ENCODE data around the gene DHX16. TPM values are rescaled to one million over a fixed set of nuclear protein-coding genes. Genes with fewer than 3 reads are reported as not detected.

Gene DHX16
- total and polyA plus RNA-seq, 7 donors, result 26.6 to 70.3 (median 40.3) TPM

GRCh38 chr6:30709101-30709868, 36.5 kb upstream of the DHX16 start:
- ATAC-seq (no peak), DNase-seq (no peak)
- H3K4me3 ChIP-seq, result no peak overlapping the region
- no peak for TF ChIP-seq CTCF (IDR thresholded peaks at IDR 0.05)
- H3K27me3 ChIP-seq (ENCODE audit: insufficient read depth in 3 of 3, low read length in 2 of 3), result no peaks in the 10 kb centered on the region
- intact Hi-C loops (cut with DNase I), result no loop called here
- peaks cover 0 to 77% of the 10 kb centered on the region in 2 donors for H3K36me3 ChIP-seq (ENCODE audit: insufficient read depth in 1 of 2, low read depth in 1 of 2)
- no peaks in the 10 kb centered on the region for H3K4me1 ChIP-seq
- WGBS, 3 donors, result 95 to 100% (median 98%) methylated on average over 2 of the region's 2 CpGs
- no peak overlapping the region for H3K27ac ChIP-seq
- no peaks in the 10 kb centered on the region for H3K9me3 ChIP-seq

GRCh38 chr6:30707281-30707850, 34.6 kb upstream of the DHX16 start:
- TF ChIP-seq CTCF (IDR thresholded peaks at IDR 0.05), result no peak
- no peaks in the 10 kb centered on the region for H3K4me1 ChIP-seq
- H3K27ac ChIP-seq, result no peak overlapping the region
- ATAC-seq (no peak), DNase-seq (no peak)
- H3K9me3 ChIP-seq, result no peaks in the 10 kb centered on the region
- WGBS, 3 donors, result 58 to 72% (median 68%) methylated on average over 6 of the region's 6 CpGs
- intact Hi-C loops (cut with DNase I), result no loop called here
- no peaks in the 10 kb centered on the region for H3K27me3 ChIP-seq (ENCODE audit: insufficient read depth in 3 of 3, low read length in 2 of 3)
- no peak overlapping the region for H3K4me3 ChIP-seq
- peaks cover 0 to 76% of the 10 kb centered on the region in 2 donors for H3K36me3 ChIP-seq (ENCODE audit: insufficient read depth in 1 of 2, low read depth in 1 of 2)

GRCh38 chr6:30705620-30706019, 32.8 kb upstream of the DHX16 start:
- DNase-seq, result no peak
- H3K36me3 ChIP-seq (ENCODE audit: insufficient read depth in 1 of 2, low read depth in 1 of 2), result peaks cover 0 to 74% of the 10 kb centered on the region in 2 donors
- H3K9me3 ChIP-seq, result no peaks in the 10 kb centered on the region
- no peak overlapping the region for H3K4me3 ChIP-seq
- H3K4me1 ChIP-seq, result no peaks in the 10 kb centered on the region
- WGBS, 3 donors, result 44 to 59% (median 50%) methylated on average over 4 of the region's 4 CpGs
- TF ChIP-seq CTCF (IDR thresholded peaks at IDR 0.05), result no peak
- no peak overlapping the region for H3K27ac ChIP-seq
- ATAC-seq, result peak; percentile 64 to 94 (median 86)
- intact Hi-C loops (cut with DNase I), result no loop called here
- H3K27me3 ChIP-seq (ENCODE audit: insufficient read depth in 3 of 3, low read length in 2 of 3), result no peaks in the 10 kb centered on the region

GRCh38 chr6:30703821-30704220, 31.0 kb upstream of the DHX16 start:
- Histone ChIP-seq H3K4me1 (no peaks in the 10 kb centered on the region), H3K27me3 (ENCODE audit: insufficient read depth in 3 of 3, low read length in 2 of 3) (no peaks in the 10 kb centered on the region), H3K4me3 (no peak overlapping the region), H3K27ac (no peak overlapping the region), H3K36me3 (ENCODE audit: insufficient read depth in 1 of 2, low read depth in 1 of 2) (peaks cover 0 to 74% of the 10 kb centered on the region in 2 donors), H3K9me3 (no peaks in the 10 kb centered on the region)
- intact Hi-C loops (cut with DNase I), result no loop called here
- TF ChIP-seq CTCF (IDR thresholded peaks at IDR 0.05), result no peak
- 92 to 93% (median 93%) methylated on average over 4 of the region's 4 CpGs for WGBS, 3 donors
- DNase-seq, result no peak
- ATAC-seq, result no peak

Measured in psoas muscle (tissue), 8 donors.